A673 (cell line): ENCODE measurements around the gene FBXW4.

Source experiments
- CTCF ChIP-seq: fragments of 300-800, 200-600 bp; sonication (generic); conservative IDR thresholded peaks from 2 replicates; pipeline ENCODE4 v1.5.1; 2017; ENCODE audit warnings: low read depth, mild to moderate bottlenecking, antibody characterized with exemption, low read length, moderate library complexity, mixed read lengths
- EZH2 ChIP-seq: fragments of 200-600 bp; sonication (generic); IDR thresholded peaks from 2 replicates; pipeline ENCODE4 v1.6.1; 2017; ENCODE audit warnings: borderline replicate concordance, low read depth, mild to moderate bottlenecking, mixed read lengths, antibody characterized with exemption, low read length; ENCODE audit not compliant: poor library complexity, severe bottlenecking

- TF ChIP-seq EZH2: no peak
- TF ChIP-seq CTCF: no peak
These were observed 51.4 kb downstream of the FBXW4 start for GRCh38 chr10:101643546-101643945.
